HG03196 (cell line): ENCODE results near the gene DSCAM.

Experiments
- ATAC-seq: cut with Tn5 transposase; IDR thresholded peaks from one replicate; pipeline ENCODE4 v1.9.1; 2021; ENCODE audit not compliant: unreplicated experiment

The DSCAM gene

DNA sequence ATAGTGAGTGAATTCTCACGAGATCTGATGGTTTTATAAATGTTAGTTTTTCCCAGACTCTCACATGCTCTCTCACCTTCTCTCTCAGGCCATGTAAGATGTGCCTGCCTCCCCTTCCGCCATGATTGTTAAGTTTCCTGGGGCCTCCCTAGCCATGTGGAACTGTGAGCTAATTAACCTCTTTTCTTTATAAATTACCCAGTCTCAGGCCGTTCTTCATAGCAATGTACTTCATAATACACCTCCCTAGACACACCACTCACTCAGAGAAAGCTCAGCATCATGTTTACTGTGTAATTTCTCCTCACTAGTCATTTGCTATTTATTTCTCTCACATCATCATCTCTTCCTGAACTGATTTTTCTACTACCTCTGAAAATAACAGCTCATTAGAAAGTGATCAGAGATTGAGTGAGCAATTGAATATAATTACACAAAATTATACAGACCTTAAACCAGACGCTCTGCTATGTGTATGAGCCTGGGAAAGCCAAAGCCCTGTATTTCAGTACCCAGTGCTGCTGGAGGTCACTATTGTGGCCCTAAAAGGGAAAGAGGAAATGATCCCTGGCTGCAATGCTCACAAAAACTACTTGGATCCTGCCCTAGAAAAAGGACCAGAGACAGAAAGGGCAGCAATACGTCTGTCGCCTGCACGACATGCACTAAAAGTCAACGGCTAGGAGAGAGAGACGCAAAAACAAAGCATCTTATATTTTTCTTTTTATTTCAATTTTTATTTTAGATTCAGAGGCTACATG, 284.5 kb downstream of the DSCAM start:
- ATAC-seq: no peak

DNA sequence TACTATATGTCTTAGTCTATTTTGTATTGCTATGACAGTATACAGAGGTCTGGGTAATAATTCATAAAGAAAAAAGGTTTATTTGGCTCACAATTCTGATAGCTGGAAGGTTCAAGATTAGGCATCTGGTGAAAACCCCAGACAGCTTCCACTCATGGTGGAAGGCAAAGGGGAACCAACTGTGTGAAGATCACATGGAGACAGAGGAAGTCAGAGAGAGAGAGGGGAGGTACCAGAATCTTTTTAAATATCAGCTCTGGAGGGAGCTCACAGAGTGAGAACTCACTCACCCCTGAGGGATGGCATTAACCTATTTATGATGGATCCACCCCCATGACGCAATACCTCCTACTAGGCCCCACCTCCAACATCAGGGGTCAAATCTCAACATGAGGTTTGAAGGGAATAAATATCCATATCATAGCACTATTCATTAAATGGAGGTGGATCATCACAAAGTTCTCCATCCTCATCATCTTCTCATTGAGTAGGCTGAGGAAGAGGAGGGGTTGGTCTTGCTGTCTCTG, 290.5 kb downstream of the DSCAM start:
- no peak for ATAC-seq

DNA sequence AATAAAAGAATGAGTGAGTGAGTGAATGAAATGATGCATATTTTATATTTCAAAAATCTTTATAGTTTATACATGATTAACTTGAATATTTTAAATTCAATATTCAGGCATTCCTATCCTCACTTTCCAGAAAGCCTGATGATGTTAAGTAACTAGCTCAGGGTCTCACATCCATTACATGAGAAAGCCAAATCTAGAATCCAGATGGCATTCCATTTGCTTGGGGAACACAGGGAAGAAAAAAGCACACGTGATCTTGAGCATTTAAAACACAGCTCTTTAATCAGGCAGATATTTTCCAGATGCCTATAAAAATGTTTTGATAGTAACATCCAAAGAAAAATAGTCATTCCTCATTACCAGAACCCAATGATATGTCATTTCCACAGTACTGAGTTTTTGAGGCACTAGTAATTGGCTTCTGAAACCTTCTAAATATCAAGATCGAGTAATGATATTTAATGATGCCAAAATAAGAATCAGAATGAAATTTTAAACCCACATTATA, 291.9 kb downstream of the DSCAM start:
- ATAC-seq: no peak

DNA sequence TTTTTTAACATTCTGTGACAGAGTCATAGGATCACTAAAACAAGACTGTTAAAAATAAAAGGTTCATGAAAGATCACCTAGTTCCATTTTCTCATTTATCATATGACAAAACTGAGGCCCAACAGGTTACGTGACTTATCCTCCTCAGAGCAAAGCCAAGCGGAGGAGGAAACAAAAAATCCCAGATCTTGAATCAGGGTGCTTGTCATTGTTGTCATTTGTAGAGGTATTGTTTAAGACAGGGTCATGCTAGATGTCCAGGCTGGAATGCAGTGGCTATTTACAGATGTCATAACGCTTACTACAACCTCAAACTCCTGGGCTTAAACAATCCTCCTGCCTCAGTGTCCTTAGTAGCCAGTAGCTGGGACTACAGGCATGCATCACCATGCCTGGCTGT, 293.2 kb downstream of the DSCAM start:
- ATAC-seq: no peak

DNA sequence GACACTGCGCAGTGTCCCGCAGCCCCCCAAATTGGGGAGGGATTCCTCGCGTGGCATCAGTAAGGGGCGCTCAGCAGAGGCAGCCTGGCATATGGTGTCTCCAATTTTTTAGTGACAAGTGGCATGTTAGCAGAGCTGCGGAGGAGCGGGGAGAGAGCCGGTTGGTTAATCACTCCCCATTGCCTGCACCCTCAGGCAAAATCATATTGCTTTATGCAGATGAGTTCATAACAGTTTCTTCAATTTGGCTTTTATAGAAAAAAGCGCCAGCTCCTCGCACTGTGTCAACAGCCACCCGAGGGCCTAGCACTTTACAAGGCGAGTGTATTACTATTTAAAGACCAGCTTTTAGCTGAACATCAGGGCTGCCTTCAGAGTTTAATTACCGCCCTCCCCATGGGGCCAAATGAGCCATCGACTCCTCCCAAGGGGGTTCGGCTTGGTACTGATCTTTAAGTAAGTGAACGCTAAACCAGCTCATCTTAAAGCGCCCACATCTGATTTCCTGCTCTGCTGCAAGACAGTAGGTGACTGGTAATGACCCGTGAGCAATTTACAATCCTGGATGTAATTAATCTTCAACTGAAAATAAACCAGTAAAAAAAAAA, 298.9 kb downstream of the DSCAM start:
- no peak for ATAC-seq

DNA sequence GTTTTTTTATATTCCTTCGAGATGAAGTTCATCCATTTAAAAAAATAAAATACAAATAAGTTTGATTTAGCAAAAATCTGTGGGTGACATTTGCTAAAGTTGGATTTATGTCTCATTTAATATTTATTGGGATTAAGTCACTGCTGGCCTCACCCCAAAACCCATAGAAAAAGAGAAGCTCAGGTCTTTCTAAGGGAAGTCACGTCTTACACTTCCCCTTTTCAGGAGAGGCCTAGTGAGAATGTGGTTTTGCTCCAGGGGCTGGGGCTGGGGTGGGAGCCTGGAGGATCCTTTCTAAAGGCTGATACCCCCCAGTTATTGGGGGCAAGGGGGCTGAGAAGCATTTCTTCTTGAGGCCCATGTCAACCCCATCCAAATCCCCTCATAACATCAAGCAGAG, 300.3 kb downstream of the DSCAM start:
- ATAC-seq: no peak

DNA sequence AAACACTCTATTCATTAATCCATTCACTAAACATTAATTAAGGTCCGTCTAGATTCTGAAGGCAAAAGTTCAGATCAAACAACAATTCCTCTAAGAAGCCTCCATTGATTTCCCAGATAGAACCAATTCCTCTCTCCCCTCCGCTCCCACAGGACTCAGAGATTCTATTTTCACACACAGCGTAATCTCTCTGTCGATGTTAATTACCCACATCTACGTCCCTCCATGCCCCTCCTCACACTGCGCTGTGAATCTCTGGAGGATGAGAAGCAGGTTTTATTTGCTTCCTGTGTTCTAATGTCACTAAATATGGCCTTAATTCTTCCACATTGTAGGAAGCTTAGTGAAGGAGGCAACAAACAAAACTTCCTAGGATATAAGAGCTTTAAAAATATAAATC, 306.7 kb downstream of the DSCAM start:
- no peak for ATAC-seq

DNA sequence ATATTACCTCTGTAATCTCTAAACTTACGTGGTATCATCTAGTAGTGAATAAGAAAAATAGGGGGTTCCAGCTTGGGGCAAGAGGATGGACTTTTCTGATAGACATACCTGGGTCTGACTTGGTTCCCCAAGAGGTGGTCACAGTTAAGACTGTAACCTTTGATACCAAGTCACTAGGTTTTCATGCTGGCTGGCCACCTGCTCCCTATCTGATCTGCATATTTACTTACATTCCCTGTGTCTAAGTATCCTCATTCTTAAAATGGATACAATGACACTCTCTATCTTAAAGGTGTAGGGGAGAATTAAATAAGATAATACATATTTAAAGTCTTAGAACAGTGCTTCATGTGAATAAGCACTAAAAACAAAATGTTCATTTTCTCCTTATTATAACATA, 312.1 kb downstream of the DSCAM start:
- ATAC-seq: no peak

DNA sequence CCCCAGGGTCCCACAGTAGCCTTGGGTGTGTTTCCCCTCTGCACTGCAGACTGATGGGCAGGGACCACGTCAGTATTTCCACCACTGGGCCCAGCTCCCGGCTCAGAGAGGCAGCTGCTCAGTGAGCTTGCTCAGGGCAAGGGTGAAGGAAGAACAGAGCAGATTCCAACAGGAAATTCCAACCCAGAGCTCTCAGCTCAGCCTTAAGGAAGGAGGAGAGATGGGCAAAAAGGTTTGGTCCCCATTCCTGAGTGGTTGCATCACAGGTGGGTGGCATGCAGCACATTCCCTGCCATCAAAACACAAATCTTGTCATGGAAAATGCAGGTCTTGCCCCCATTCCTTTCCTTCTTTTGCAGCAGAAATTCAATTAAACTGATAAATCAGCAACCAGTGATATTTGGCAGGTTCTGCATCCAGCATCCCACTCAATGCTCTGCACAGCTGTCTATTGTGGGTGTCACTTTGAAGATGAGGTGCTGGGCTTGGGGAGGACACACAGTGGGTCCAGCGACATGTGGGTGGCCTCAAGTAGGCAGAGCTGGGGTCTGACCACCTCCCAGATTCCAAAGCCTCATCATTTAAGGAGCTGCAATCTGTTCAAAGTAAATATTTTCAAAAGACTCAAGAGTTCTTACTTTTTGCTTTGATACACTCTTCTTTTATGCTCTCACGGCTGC, 315.4 kb downstream of the DSCAM start:
- ATAC-seq: no peak

DNA sequence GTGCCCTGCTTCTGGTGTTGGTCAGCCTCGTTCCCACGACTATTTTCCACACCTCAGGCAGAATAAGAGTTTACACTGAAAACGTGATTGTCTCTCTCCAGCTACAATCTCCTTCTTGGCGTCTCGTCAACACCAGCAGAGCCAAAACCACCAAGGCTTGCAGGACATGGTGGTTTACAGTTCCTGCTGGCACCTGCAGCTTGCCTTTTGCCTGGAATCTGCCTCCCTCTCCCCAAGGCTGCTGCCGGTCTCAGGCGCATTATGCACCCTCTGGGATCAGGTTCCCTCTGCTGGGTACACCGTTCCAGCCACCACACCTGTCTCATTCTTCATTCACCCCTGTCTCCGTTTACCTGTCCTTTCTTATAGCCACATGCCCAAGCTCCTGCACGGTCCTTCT, 315.9 kb downstream of the DSCAM start:
- ATAC-seq: no peak

DNA sequence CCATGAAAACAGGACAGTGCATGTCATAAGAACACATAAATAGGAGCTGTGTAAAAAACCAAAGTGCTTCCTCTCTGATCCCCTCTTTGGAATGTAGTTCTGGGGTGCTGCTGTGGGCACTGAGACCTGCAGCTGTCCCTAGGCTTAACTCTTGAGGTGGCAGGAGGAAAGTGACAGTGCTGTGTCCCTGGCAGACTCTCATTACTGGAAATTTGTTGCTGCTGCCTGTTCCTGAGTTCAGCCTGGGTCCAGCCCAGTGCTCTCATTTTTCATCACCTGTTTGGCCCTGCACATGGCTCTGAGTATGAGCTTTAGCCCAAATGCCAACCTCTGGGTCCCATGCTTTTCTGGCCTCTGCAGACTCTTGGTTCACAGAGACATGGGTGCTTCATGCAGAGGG, 329.3 kb downstream of the DSCAM start:
- no peak for ATAC-seq

DNA sequence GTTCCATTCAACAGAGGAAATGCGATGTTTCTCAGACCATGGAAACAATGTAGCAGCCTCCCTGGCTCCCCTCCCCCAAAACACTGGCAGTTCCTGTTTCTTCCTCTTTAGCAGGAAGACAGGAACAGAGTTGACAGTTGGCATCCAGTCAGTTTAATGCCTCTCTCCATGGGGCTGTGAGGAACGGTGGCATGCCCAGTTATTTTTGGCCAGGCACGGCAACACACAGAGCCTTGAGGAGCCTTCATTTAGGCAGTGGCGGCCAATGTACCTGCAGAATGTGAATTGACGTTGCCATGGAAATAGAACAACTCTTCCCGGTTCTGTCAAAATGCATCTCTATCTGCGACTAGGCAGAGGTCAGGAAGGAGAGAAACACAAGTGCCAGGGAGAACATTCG, 330.6 kb downstream of the DSCAM start:
- no peak for ATAC-seq

DNA sequence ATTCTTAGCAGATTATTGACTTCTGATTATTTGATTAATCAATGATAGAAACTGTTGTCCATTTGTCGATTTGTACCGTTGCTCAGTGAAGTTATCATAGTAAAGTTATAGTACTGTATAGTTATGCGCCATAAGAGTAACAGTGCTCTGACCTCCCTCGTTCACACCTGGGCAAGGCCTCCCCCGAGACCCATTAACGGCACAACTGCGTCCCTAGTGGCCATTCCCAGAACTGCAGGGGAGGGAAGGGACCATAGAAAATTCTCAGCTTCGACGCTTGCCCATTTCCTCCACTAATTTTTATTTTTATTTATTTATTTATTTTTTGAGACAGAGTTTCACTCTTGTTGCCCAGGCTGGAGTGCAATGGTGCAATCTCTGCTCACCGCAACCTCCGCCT, 334.4 kb downstream of the DSCAM start:
- ATAC-seq: no peak

DNA sequence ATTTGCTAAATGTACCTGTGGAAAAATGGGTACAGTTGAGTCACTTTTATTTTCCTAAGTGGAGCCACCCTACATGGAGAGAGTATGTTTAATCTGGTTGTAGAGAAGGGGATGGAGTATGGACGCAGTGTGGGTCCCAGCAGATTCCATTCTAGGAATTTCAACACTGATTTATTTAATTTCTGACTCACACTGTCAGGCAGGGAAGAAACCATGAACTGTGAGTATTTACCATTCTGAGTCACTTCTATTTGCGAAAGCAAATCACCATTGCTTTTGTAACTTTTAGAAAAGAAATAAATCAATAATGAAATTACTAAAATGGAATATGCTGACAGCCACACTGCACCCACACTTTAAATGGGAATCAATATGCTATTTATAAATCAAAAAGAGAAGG, 339.0 kb downstream of the DSCAM start:
- ATAC-seq: no peak

DNA sequence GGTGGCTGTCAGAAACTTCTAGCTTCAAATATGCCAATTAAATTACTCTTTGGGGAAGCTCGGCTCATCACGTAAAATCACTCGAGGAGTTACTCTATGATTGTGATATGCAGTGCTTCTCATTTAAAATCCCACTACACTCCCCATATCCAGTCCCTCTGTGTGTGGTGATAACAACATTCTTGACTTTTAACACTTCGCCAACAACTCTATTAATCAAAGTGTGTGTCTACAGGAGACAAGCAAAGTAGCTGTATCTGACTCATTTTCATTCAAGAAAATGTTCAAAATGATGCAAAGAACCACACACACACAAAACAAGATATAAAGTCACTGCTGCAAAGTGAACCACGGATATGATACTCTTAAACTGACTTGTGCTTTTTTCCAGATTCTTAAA, 341.3 kb downstream of the DSCAM start:
- no peak for ATAC-seq

DNA sequence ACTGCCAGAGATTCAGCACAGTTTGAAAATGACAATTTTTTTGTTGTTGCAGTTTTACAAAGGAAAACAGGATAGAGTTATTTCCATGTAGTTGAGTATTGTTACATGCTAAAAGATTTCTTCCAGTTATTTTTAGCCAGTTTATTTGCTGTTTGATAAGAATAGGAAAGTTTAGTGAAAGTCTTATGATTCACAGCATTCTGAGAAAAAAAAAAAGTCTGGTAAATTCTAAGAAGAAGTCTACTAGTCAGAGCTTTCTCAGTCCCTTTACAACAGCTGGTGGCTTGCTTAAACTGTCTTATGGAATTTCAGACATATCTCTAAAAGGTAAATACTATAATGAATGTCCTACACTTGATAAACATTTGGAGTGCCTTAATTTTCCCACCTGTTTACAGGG, 341.7 kb downstream of the DSCAM start:
- ATAC-seq: no peak

DNA sequence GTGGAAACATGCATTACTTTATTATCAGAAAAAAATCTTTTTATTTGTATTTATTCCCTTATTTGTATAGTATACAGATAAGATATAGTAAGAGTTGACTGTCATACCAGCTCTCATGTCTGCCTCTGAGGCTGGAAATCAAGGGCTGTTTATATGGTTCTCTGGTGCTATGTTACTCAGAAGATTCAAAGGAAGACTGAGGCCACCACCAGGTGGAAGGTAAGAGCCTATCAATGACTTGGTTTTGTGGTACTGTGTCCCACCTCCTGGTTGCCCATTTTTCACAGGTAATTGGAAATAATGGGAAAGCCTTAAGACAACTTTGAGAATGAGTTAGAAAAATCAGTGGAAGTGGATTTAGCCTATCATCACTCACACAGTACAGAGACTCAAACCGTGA, 342.1 kb downstream of the DSCAM start:
- ATAC-seq: no peak

DNA sequence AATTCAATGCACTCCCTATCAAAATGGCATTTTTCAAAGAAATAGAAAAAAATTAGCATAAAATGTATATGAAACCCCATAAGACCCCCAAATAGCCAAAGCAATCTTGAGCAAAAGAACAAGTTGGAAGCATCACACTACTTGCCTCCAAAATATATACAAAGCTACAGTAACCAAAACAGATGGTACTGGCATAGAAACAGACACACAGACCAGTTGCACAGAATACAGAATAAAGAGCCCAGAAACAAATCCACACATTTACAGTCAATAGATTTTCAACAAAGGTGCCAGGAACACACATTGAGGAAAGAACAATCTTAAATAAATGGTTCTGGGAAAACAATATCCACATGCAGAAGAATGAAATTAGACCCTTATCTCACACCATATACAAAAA, 350.8 kb downstream of the DSCAM start:
- no peak for ATAC-seq

DNA sequence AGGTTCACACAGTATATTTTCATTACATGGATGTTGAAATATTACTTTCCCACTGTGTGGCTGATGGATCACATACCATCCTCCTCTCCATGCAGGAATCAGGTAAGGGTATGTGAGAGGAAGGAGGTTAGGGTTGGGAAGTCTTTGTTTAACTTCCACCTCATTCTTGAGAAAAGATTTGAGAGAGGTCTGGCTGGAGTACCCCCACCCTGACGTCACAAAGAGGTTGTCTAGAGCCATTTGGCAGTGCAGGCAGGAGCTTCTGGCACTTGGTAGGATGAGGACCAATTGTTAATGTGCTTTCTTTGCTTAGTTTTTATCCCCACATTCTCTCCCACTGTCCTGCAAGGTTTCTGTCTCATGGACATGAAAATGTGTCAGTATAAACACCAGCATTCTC, 356.6 kb downstream of the DSCAM start:
- no peak for ATAC-seq

DNA sequence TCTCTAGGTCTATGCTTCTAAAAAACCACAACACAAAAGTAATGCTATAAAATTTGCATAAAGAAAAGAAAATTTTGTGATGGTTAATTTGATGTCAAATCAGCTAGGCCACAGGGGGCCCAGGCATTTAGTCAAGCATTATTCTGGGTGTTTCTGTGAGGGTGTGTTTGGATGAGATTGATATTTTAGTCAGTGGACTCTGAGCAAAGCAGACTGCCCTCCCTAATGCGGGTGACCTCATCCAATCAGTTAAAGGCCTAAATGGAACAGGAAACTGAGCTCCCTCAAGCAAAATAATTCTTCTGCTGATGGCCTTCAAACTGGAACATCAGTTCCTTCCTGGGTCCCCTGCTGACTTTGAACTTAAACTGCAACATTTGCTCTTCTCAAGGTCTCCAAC, 358.0 kb downstream of the DSCAM start:
- no peak for ATAC-seq

DNA sequence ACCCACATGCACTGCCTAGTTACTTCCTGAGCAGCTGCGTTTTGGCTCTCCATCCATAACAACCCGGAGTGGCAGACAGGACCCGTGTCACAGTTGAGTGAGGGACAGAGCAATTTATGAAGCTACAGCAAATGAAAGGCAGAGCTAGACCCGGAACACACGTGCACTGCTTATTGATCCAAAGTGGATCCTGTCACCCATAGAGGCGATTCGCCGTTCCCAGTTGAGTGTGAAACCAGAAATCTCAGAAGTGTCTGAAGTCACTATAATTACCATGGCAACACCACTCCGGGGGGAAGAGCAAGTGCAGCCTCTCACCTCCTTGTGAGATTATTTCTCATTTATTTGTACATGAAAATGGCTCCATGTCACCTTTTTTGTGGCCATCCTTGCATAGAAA, 365.2 kb downstream of the DSCAM start:
- ATAC-seq: no peak

DNA sequence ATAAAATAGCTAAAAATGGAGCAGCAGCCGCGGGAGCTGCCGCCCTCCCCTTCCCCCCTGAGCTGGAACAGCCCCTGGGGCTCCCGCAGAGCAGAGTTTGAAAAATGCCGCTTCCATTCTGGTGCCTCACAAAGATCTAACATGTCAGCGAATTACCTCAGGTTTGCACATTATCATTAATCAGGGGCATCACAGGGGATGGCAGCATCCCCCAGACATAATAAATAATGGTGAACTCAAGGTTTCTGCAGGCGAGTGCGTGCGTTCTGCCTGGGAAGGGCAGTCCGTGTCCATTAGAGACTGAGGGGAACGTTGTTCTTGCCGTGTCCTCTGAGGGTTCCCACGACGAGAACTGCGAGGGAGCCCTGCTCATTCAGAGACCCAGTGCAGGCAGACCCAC, 372.4 kb downstream of the DSCAM start:
- no peak for ATAC-seq
